HepG2 (cell line): ENCODE data around the gene SRBD1. TPM values are rescaled to one million over a fixed set of nuclear protein-coding genes. Genes with fewer than 3 reads are reported as not detected.

ENCODE experiments used
- ATAC-seq: fragments of 200-7000 bp; cut with Tn5 transposase; 3 replicates; pipeline ENCODE4 v1.9.1; 2020; ENCODE audit warnings: mild to moderate bottlenecking, moderate library complexity
- BruUV-seq: library from RNA; stranded (reverse); fragments of 400-500 nt; replicated peaks from 2 replicates; lab custom pipeline; 2021; lab: Mats Ljungman, UMichigan
- CTCF ChIA-PET: fragments of 300-600 bp; formaldehyde crosslinking; extraction: SDS; loops from one replicate; lab custom pipeline; 2021; ENCODE audit warnings: low total read pairs, inconsistent platforms, low intra/inter-chr PET ratio; lab: Yijun Ruan, JAX
- POLR2A ChIA-PET: fragments of 350-600 bp; sonication (Branson Sonifier 250); formaldehyde crosslinking; loops from one replicate; lab custom pipeline; 2020; ENCODE audit warnings: antibody characterized with exemption, inconsistent platforms; lab: Yijun Ruan, JAX
- DNase-seq: peaks from one replicate; pipeline ENCODE4 v3.0.0-alpha.2; 2015; ENCODE audit warnings: low spot score
- FAIRE-seq: peaks from 3 replicates; lab custom pipeline; 2011; peaks lifted over from hg19 to GRCh38; lab: Jason Lieb, UNC
- H2AFZ ChIP-seq: one replicate; pipeline ENCODE4 v1.6.1; 2011; ENCODE audit warnings: low read length, inconsistent platforms
- H3K27ac ChIP-seq: fragments of 300-600 bp; 3 replicates; pipeline ENCODE4 v1.8.0; 2011; ENCODE audit warnings: mixed run types, mild to moderate bottlenecking, mixed read lengths, low read length, inconsistent platforms; ENCODE audit not compliant: insufficient read depth; ENCODE audit errors: extremely low read length
- H3K27me3 ChIP-seq, 2 experiments: fragments of 200-600 bp in 1 of 2; 2 replicates in 1 of 2; 3 replicates in 1 of 2; pipeline versions ENCODE4 v1.6.0 to v1.8.0; 2011; ENCODE audit warnings: low read length in 2 of 2, mild to moderate bottlenecking in 2 of 2, moderate library complexity in 2 of 2, inconsistent platforms in 1 of 2; ENCODE audit not compliant: insufficient read depth in 2 of 2, control insufficient read depth in 1 of 2
- H3K36me3 ChIP-seq, 2 experiments: fragments of 200-600 bp in 1 of 2; replicated peaks in 1 of 2; 2 replicates in 1 of 2; 3 replicates in 1 of 2; pipeline versions ENCODE4 v1.5.1 to v1.8.0; 2011; ENCODE audit warnings: low read length in 2 of 2, inconsistent platforms in 1 of 2; ENCODE audit not compliant: insufficient read depth in 2 of 2, control insufficient read depth in 1 of 2
- H3K4me1 ChIP-seq: 2 replicates; pipeline ENCODE4 v1.5.1; 2012; ENCODE audit warnings: low read length, inconsistent platforms; ENCODE audit not compliant: insufficient read depth
- H3K4me2 ChIP-seq: 2 replicates; pipeline ENCODE4 v1.6.0; 2011; ENCODE audit warnings: low read depth, low read length, inconsistent platforms
- H3K4me3 ChIP-seq, 3 experiments: fragments of 200-600 bp in 1 of 3; sonication (generic), shearing (Covaris generic) in 1 of 3; replicated peaks in 1 of 3; 2 replicates each; pipeline ENCODE4 v1.5.1; 2011 to 2016; ENCODE audit warnings: low read length in 3 of 3, inconsistent platforms in 2 of 3, low read depth in 2 of 3, mild to moderate bottlenecking in 2 of 3, control low read depth in 1 of 3, mixed read lengths in 1 of 3; ENCODE audit not compliant: insufficient read depth in 1 of 3
- H3K79me2 ChIP-seq: one replicate; pipeline ENCODE4 v1.6.1; 2011; ENCODE audit warnings: low read length, inconsistent platforms; ENCODE audit not compliant: insufficient read depth
- H3K9ac ChIP-seq: 2 replicates; pipeline ENCODE4 v1.6.0; 2011; ENCODE audit warnings: mild to moderate bottlenecking, low read depth, low read length, inconsistent platforms; ENCODE audit not compliant: insufficient read depth
- H3K9me3 ChIP-seq: 2 replicates; pipeline ENCODE4 v1.5.1; 2012; ENCODE audit warnings: mild to moderate bottlenecking, low read length
- H4K20me1 ChIP-seq: 2 replicates; pipeline ENCODE4 v1.6.0; 2011; ENCODE audit warnings: inconsistent platforms, mild to moderate bottlenecking, low read length, moderate library complexity; ENCODE audit not compliant: insufficient read depth
- FOXO4 ChIP-seq: sonication (generic); formaldehyde crosslinking; conservative IDR thresholded peaks from 2 replicates; pipeline ENCODE4 v1.8.1; 2023; ENCODE audit warnings: missing genetic modification reagents
- HOXA7 ChIP-seq: sonication (generic); formaldehyde crosslinking; IDR thresholded peaks from 2 replicates; pipeline ENCODE4 v1.8.1; 2022; ENCODE audit warnings: mild to moderate bottlenecking, missing genetic modification reagents, moderate library complexity
- MED8 ChIP-seq: sonication (generic); formaldehyde crosslinking; IDR thresholded peaks from 2 replicates; pipeline ENCODE4 v1.8.1; 2023; ENCODE audit warnings: mild to moderate bottlenecking, missing genetic modification reagents; ENCODE audit not compliant: insufficient replicate concordance
- PHF21A ChIP-seq: sonication (generic); formaldehyde crosslinking; IDR thresholded peaks from 2 replicates; pipeline ENCODE4 v1.5.0; 2020; ENCODE audit warnings: mild to moderate bottlenecking, missing genetic modification reagents
- ZNF276 ChIP-seq: sonication (generic); formaldehyde crosslinking; IDR thresholded peaks from 2 replicates; pipeline ENCODE4 v1.4.0; 2020; ENCODE audit warnings: mild to moderate bottlenecking, low read depth, missing genetic modification reagents
- ZNF614 ChIP-seq: IDR thresholded peaks from 2 replicates; pipeline ENCODE4 v1.6.1; 2018; ENCODE audit warnings: missing biosample characterization, missing genetic modification reagents, inconsistent platforms, borderline replicate concordance
- WGBS: methylation state at CpG from one replicate; pipeline ENCODE4 v1.1.6; 2017; ENCODE audit warnings: low lambda C conversion rate; 5-methylcytosine and 5-hydroxymethylcytosine counted together
- in situ Hi-C: cut with HindIII; loops from 2 replicates; pipeline ENCODE4 v1.10.0; 2017; ENCODE audit warnings: low pct_unique_long_range_greater_than_20kb; ENCODE audit not compliant: extremely low pct_ligation_motif_present
- intact Hi-C: fragments of 100-400 bp; cut with micrococcal nuclease; formaldehyde crosslinking; loops from one replicate; pipeline ENCODE4 v1.10.0; 2022; ENCODE audit not compliant: unreplicated experiment
- polyA plus RNA-seq, 8 experiments: library from polyadenylated mRNA; depleted of rRNA in 3 of 8; stranded (reverse) in 7 of 8; unstranded in 1 of 8; fragments of >200 nt; fragmentation: Illumina TruSeq in 4 of 8; extraction: Trizol in 4 of 8; gene quantifications; 2 replicates each; pipeline versions ENCODE4 v1.2.1 to v1.2.3, GENCODE V29; 2011 to 2016; ENCODE audit warnings: low read depth in 4 of 8, missing spikeins in 1 of 8, mixed read lengths in 1 of 8; ENCODE audit not compliant: insufficient read depth in 1 of 8
- total RNA-seq, 5 experiments: library from RNA; depleted of rRNA; stranded (reverse); fragments of >200 nt; fragmentation: Illumina TruSeq; extraction: Trizol; gene quantifications; 2 replicates each; pipeline ENCODE4 v1.2.3, GENCODE V29; 2016; ENCODE audit warnings: low read depth in 1 of 5

The SRBD1 gene
- total and polyA plus RNA-seq, 2 of the 13 experiments (the other 11 are each of a cell fraction or from before 2014, with no cell fraction given), result 3.2 to 23.9 TPM

GRCh38 chr2:45466053-45466452, 145.0 kb downstream of the SRBD1 start:
- Histone ChIP-seq H3K4me1 (peaks cover 26% of the 10 kb centered on the region), H3K27me3 (no peaks in the 10 kb centered on the region), H4K20me1 (peaks cover 11% of the 10 kb centered on the region), H3K9me3 (no peaks in the 10 kb centered on the region), H3K79me2 (no peaks in the 10 kb centered on the region), H3K36me3 (peaks cover 0 to 2% of the 10 kb centered on the region in 2 experiments; a peak in 1 of 5 replicates), H2AFZ (no peak overlapping the region), H3K4me3 (no peak overlapping the region), H3K9ac (no peak overlapping the region), H3K4me2 (no peak overlapping the region), H3K27ac (no peak overlapping the region)
- intact Hi-C loops, result no loop called here
- DNase-seq (no peak), FAIRE-seq (no peak), ATAC-seq (no peak)
- in situ Hi-C loops, result no loop called here
- BruUV-seq, result no TSS peak
- WGBS, result 100% methylated on average over 1 of the region's 1 CpG
- TF ChIP-seq ZNF276 (CRISPR knock-in tag) (no peak), PHF21A (CRISPR knock-in tag) (no peak), MED8 (CRISPR knock-in tag) (no peak), ZNF614 (CRISPR knock-in tag) (no peak), FOXO4 (CRISPR knock-in tag) (no peak), HOXA7 (no peak)
- ChIA-PET POLR2A (no interaction called here), CTCF (no interaction called here)
